Erythroblast (primary cell): Measurements from ENCODE around the gene NEK2.

ENCODE experiments used
- DNase-seq, 2 experiments: peaks; one replicate each; lab custom pipeline; 2025; lab: John Stamatoyannopoulos, UW
- GATA1 ChIP-seq: IDR thresholded peaks from 2 replicates; pipeline ENCODE4 v1.6.1; 2011; ENCODE audit warnings: low read depth, mild to moderate bottlenecking, control low read depth, low read length, moderate library complexity
- POLR2A ChIP-seq: IDR thresholded peaks from 2 replicates; pipeline ENCODE4 v1.6.1; 2011; ENCODE audit warnings: mild to moderate bottlenecking, low read length

NEK2 gene

GRCh38 chr1:211625040-211625439 is 50.4 kb downstream of the NEK2 start:
- peak; percentile 61 to 74 for DNase-seq
- TF ChIP-seq POLR2A (no peak), GATA1 (no peak)

DNA sequence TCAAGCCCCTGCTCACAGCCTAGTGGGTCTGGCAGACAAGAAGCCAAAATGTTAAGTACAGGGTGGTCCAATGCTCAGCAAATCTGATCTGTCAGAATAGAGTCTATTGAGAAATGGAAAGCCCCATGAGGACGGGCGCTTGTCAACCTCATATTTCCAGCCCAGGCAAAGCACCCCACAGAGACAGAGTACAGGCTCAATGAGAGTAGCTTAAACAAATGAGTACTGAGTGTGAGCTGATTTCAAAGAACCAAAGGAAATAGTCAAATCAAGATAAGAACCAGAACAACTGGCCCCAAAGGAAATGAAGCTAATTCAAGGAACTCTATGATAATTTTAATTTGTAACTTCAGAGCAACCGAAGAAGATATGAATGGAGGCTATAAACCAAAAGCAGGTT is 51.9 kb downstream of the NEK2 start:
- DNase-seq: peak in 1 of 2 experiments; percentile 18
- no peak for TF ChIP-seq POLR2A
- TF ChIP-seq GATA1: no peak

GRCh38 chr1:211621447-211622198 is 53.8 kb downstream of the NEK2 start:
- TF ChIP-seq POLR2A (no peak), GATA1 (no peak)
- no peak for DNase-seq

DNA sequence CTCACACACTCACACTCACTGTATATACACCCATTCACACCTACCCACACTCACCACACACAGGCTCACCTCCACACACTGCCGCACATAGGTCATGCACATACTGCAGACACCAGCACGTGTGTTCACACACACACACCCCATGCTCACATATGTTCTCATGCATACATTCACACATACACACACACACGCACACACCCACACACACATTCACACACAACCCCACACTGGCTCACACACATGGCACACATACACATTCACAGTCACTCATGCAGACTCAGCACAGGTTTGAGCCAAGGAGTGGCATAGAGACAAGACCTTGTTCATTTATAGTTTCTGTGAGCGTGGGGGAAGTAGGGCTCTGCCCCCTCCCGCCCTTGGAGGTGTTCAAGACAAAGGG is 55.3 kb downstream of the NEK2 start:
- TF ChIP-seq POLR2A (no peak), GATA1 (no peak)
- no peak for DNase-seq

- TF ChIP-seq POLR2A: no peak
- TF ChIP-seq GATA1: no peak
Measured at GRCh38 chr1:211619033-211619996, 56.1 kb downstream of the NEK2 start.

GRCh38 chr1:211616965-211617297 is 58.5 kb downstream of the NEK2 start:
- TF ChIP-seq GATA1 (no peak), POLR2A (no peak)
- DNase-seq: no peak

More at GRCh38 chr1:211619033-211619996, 56.1 kb downstream of the NEK2 start:
- no peak for DNase-seq

DNA sequence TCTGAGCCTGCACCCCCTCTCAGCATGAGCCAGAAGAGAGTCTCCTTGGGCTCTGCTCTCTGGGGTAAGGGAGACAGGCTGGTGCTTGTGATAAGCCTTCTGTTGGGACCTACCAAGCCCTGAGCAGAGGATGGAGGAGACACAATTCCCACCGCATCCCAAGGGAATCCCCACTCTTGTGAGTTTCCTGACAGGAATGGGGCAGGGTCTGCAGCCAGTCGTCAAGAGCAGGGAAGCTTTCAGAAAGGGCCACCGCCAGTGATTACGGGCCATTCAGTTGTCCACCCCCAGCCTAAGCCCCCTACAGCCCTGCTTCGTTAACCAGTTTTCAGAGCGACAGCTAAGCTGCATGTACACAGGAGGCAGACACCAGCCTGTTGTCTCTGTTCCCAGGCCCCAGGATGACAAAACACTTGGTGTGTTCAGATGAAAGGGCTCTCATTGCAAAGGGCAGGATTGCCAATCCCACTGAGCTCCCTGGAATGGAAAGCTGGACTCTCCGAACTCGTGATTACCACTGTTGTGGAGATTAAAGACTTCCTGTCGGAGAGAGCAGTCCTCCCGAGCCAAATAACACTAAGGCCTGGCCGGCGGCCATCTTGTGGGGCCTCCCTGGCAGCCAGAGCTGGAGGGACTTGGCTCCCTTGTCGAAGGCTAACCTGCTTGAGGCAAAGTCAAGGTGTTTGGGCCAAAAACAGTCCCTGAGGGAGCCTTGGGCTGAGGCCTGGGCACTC is 59.0 kb downstream of the NEK2 start:
- peak; percentile 26 to 51 for DNase-seq
- TF ChIP-seq POLR2A (no peak), GATA1 (no peak)

GRCh38 chr1:211614615-211615014 is 60.8 kb downstream of the NEK2 start:
- DNase-seq: peak; percentile 85 to 92
- no peak for TF ChIP-seq POLR2A
- TF ChIP-seq GATA1: no peak

GRCh38 chr1:211613951-211614350 is 61.5 kb downstream of the NEK2 start:
- DNase-seq: peak; percentile 95 to 98
- TF ChIP-seq POLR2A: no peak
- peak; percentile 36 for TF ChIP-seq GATA1

DNA sequence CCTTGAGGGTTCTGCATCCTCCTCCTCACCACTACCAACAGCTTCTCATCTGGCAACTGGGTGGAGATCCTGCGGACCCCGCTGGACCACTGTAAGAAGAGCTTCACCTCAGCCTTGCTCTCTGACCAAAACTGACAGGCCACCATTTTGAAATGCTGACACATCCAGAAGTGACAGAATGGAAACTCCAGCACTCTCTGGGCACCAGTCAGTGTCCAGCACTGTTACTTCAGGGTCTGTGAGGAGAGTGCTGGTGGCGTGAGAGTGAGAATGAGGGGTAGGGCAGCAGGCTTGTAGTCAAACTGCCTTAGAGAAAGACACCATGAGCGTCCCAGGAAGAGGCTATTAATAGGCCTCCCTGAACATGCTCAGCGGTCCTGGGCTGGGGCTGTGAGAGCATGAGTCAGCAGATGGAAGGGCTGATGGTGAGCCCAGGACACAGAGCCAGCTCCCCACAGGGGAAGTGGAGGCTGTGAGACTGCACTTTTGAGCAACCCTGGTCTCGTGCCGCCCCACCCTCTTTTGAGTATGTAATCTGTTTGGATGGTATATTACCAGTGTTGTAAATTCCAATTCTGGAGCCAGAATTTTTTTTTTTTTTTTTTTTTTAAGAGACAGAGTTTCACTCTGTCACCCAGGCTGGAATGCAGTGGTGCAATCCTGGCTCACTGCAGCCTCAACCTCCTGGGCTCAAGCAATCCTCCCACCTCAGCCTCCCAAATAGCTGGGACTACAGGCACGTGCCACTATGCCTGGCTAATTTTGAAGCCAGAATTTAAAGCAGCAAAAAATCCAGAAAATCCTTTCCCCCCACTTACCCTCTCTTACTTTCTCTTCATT is 62.1 kb downstream of the NEK2 start:
- peak; percentile 97 for DNase-seq
- TF ChIP-seq GATA1: no peak
- peak; percentile 53 for TF ChIP-seq POLR2A

- no peak for TF ChIP-seq POLR2A
- no peak for TF ChIP-seq GATA1
Measured at GRCh38 chr1:211612786-211613107, 62.7 kb downstream of the NEK2 start.

More at GRCh38 chr1:211612786-211613107, 62.7 kb downstream of the NEK2 start:
- peak in 1 of 2 experiments; percentile 44 for DNase-seq
